ENCODE results near the gene LBHD2.
"Not testable (repeated sequence)": the region's sequence is repeated elsewhere in the genome, so short reads cannot be mapped to it uniquely, and the experiment has no call there.

The LBHD2 gene

GRCh38 chr14:103084021-103084919 is at the start of gene LBHD2:
Gene LBHD2, plus strand, starts transcription at chr14:103084210. Its CDS starts 1,803 bp downstream, at chr14:103086013.
- Histone ChIP-seq H2AFZ (ENCODE audit: low read depth, low read length) (no peak within 1 kb of the TSS), H3K36me3 (replicated peaks; ENCODE audit: low read depth, low read length) (no peaks in the 10 kb centered on the region), H4K20me1 (ENCODE audit: insufficient read depth, low read length) (no peaks in the 10 kb centered on the region), H3K4me2 (ENCODE audit: low read length) (no peak within 1 kb of the TSS), H3K9me3 (ENCODE audit: insufficient read depth, low read length) (no peaks in the 10 kb centered on the region), H3K9ac (ENCODE audit: low read length) (no peak within 1 kb of the TSS), H3K27me3 (ENCODE audit: low read depth, low read length) (0 out of 2 replicates have a peak, but pooled peaks cover 3% of the 10 kb centered on the region), H3K4me3 (ENCODE audit: low read length) (no peak within 1 kb of the TSS), H3K4me1 (ENCODE audit: low read length) (no peaks in the 10 kb centered on the region), H3K79me2 (ENCODE audit: low read length) (no peaks in the 10 kb centered on the region), H3K27ac (ENCODE audit: low read length) (no peak within 1 kb of the TSS)
- TF ChIP-seq EZH2phosphoT487 (IDR thresholded peaks at IDR 0.05; ENCODE audit: low read depth) = no peak
- TF ChIP-seq CTCF (IDR thresholded peaks at IDR 0.05; ENCODE audit: low read depth, low read length) = no peak

DNA sequence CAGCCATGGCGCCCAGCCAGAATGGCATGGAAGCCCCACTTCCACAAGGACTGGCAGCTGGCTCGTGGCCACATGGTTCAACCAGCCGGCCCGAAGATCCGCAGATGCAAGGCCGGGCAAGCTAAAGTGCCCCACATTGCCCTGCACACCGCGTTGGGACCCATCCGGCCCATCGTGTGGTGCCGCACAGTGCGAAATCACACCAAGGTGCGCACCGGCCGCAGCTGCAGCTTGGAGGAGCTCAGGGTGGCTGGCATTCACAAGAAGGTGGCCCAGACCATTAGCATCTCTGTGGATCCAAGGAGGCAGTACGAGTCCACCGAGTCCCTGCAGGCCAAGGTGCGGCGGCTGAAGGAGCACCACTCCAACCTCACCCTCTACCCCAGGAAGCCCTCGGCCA is 42.5 kb upstream of the LBHD2 start:
- Histone ChIP-seq H3K27ac (ENCODE audit: low read length) (no peak overlapping the region), H3K4me3 (ENCODE audit: low read length) (no peak overlapping the region), H3K9me3 (ENCODE audit: insufficient read depth, low read length) (0 out of 2 replicates have a peak, but pooled peaks cover 3% of the 10 kb centered on the region), H3K4me2 (ENCODE audit: low read length) (no peak overlapping the region), H3K79me2 (ENCODE audit: low read length) (no peaks in the 10 kb centered on the region), H2AFZ (ENCODE audit: low read depth, low read length) (no peak overlapping the region), H3K4me1 (ENCODE audit: low read length) (peaks cover 15% of the 10 kb centered on the region), H3K27me3 (ENCODE audit: low read depth, low read length) (peaks cover 14% of the 10 kb centered on the region), H4K20me1 (ENCODE audit: insufficient read depth, low read length) (no peaks in the 10 kb centered on the region), H3K36me3 (replicated peaks; ENCODE audit: low read depth, low read length) (no peaks in the 10 kb centered on the region), H3K9ac (ENCODE audit: low read length) (no peak overlapping the region)
- TF ChIP-seq CTCF (IDR thresholded peaks at IDR 0.05; ENCODE audit: low read depth, low read length) (no peak), EZH2phosphoT487 (IDR thresholded peaks at IDR 0.05; ENCODE audit: low read depth) (no peak)

DNA sequence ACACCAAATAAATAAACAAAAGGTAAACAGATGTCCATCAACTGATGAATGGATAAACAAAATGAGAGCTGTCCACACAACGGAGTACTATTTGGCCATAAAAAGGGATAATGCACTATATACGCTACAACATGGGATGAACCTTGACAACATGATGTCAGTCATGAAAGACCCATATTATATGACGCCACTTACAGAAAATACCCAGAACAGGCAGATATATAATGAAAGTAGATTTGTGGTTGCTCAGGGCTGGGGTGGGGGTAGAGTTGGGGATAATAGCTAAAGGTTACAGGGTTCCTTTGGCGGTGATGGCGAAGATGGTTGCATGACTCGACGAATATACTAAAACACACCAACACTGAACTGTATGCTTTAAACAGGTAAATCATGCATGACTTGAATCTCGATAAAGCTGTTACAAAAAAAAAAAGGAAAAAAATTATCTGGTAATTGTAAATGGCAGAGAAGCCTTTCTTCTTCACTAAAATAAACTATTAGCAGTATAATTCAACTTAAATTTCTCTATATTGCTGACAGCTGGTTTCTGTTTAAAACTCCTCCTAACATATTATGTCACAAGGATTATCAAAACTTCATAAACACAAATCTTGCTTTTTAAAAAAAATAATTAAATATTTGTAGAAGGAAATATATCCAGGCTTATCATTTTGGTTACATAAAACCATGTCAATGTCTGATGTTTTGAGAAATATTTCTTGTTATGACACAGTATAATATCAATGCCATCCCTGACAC is 40.6 kb upstream of the LBHD2 start:
- Histone ChIP-seq H3K27me3 (ENCODE audit: low read depth, low read length) (peaks cover 14% of the 10 kb centered on the region), H4K20me1 (ENCODE audit: insufficient read depth, low read length) (no peaks in the 10 kb centered on the region), H3K4me3 (ENCODE audit: low read length) (no peak overlapping the region), H3K27ac (ENCODE audit: low read length) (no peak overlapping the region), H3K79me2 (ENCODE audit: low read length) (no peaks in the 10 kb centered on the region), H3K4me2 (ENCODE audit: low read length) (no peak overlapping the region), H3K36me3 (replicated peaks; ENCODE audit: low read depth, low read length) (no peaks in the 10 kb centered on the region), H2AFZ (ENCODE audit: low read depth, low read length) (no peak overlapping the region), H3K4me1 (ENCODE audit: low read length) (peaks cover 15% of the 10 kb centered on the region), H3K9me3 (ENCODE audit: insufficient read depth, low read length) (0 out of 2 replicates have a peak, but pooled peaks cover 3% of the 10 kb centered on the region), H3K9ac (ENCODE audit: low read length) (no peak overlapping the region)
- TF ChIP-seq CTCF (IDR thresholded peaks at IDR 0.05; ENCODE audit: low read depth, low read length) = no peak
- no peak for TF ChIP-seq EZH2phosphoT487 (IDR thresholded peaks at IDR 0.05; ENCODE audit: low read depth)

- H3K36me3 ChIP-seq (replicated peaks; ENCODE audit: low read depth, low read length) = no peaks in the 10 kb centered on the region
- peaks cover 15% of the 10 kb centered on the region for H3K4me1 ChIP-seq (ENCODE audit: low read length)
- H3K4me3 ChIP-seq (ENCODE audit: low read length) = peak overlapping the region; percentile 74
- no peak overlapping the region for H3K27ac ChIP-seq (ENCODE audit: low read length)
- TF ChIP-seq EZH2phosphoT487 (IDR thresholded peaks at IDR 0.05; ENCODE audit: low read depth) = no peak
- no peak for TF ChIP-seq CTCF (IDR thresholded peaks at IDR 0.05; ENCODE audit: low read depth, low read length)
- H3K79me2 ChIP-seq (ENCODE audit: low read length) = no peaks in the 10 kb centered on the region
- H4K20me1 ChIP-seq (ENCODE audit: insufficient read depth, low read length) = no peaks in the 10 kb centered on the region
- H3K9me3 ChIP-seq (ENCODE audit: insufficient read depth, low read length) = 0 out of 2 replicates have a peak, but pooled peaks cover 3% of the 10 kb centered on the region
- peak overlapping the region; percentile 96 for H3K4me2 ChIP-seq (ENCODE audit: low read length)
- H2AFZ ChIP-seq (ENCODE audit: low read depth, low read length) = peak overlapping the region; percentile 87
- H3K27me3 ChIP-seq (ENCODE audit: low read depth, low read length) = peaks cover 12% of the 10 kb centered on the region
- no peak overlapping the region for H3K9ac ChIP-seq (ENCODE audit: low read length)
Observed at GRCh38 chr14:103045371-103045869, 38.6 kb upstream of the LBHD2 start.

DNA sequence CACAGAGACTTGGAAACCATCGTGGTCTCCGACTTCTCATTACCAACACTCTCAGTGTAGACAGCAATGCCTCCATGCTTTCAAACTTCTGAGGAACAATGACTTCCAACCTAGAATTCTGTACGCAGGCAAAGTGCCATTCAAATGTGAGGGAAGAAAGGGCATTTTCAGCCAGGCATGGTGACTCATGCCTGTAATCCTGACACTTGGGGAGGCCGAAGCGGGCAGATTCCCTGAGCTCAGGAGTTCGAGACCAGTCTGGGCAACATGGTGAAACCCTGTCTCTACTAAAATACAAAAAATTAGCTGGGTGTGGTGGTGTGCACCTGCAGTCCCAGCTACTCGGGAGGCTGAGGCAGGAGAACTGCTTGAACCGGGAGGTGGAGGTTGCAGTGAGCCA is 36.6 kb upstream of the LBHD2 start:
- H3K4me2 ChIP-seq (ENCODE audit: low read length); H4K20me1 ChIP-seq (ENCODE audit: insufficient read depth, low read length); H3K9me3 ChIP-seq (ENCODE audit: insufficient read depth, low read length); H3K79me2 ChIP-seq (ENCODE audit: low read length); H3K9ac ChIP-seq (ENCODE audit: low read length); H3K36me3 ChIP-seq (replicated peaks; ENCODE audit: low read depth, low read length); H3K27ac ChIP-seq (ENCODE audit: low read length); H3K4me3 ChIP-seq (ENCODE audit: low read length); H2AFZ ChIP-seq (ENCODE audit: low read depth, low read length): not testable (repeated sequence)
- Histone ChIP-seq H3K27me3 (ENCODE audit: low read depth, low read length) (peaks cover 28% of the 10 kb centered on the region), H3K4me1 (ENCODE audit: low read length) (peaks cover 15% of the 10 kb centered on the region)

Measured in OCI-LY3 (cell line).